H1 (cell line): ENCODE measurements around the gene FAM168B. TPM values are rescaled to one million over a fixed set of nuclear protein-coding genes. Genes with fewer than 3 reads are reported as not detected.

Experiments
- ZNF274 ChIP-seq: IDR thresholded peaks from 2 replicates; pipeline ENCODE4 v1.7.0; 2012; ENCODE audit warnings: low read length, borderline replicate concordance; ENCODE audit errors: extremely low read depth
- polyA plus RNA-seq, 7 experiments: library from polyadenylated mRNA; depleted of rRNA in 3 of 7; stranded (reverse) in 5 of 7; unstranded in 2 of 7; fragments of >200 nt in 5 of 7; fragments of 200-250 nt in 2 of 7; gene quantifications; 1 replicate in 5 of 7; 2 replicates in 1 of 7; 4 replicates in 1 of 7; pipeline versions ENCODE4 v1.2.1 to v1.2.3, GENCODE V29; 2011 to 2013; ENCODE audit warnings: missing spikeins in 2 of 7, mixed read lengths in 2 of 7
- total RNA-seq: library from RNA; stranded (reverse); fragmentation: NEBNext Ultra II Directional; extraction: Animal tissue kit (Norgen Biotek cat#: 25700); gene quantifications from 2 replicates; pipeline ENCODE4 v1.2.1, GENCODE V29; 2021

Gene FAM168B
- total and polyA plus RNA-seq, 2 of the 8 experiments (the other 6 are each of a cell fraction or from before 2014, with no cell fraction given), result 61.9 to 123 TPM

- TF ChIP-seq ZNF274, result no peak
Measured at GRCh38 chr2:131058920-131059319, 34.3 kb downstream of the FAM168B start (continued).
